ENCODE results near the gene ROBO1.

The ROBO1 gene

DNA sequence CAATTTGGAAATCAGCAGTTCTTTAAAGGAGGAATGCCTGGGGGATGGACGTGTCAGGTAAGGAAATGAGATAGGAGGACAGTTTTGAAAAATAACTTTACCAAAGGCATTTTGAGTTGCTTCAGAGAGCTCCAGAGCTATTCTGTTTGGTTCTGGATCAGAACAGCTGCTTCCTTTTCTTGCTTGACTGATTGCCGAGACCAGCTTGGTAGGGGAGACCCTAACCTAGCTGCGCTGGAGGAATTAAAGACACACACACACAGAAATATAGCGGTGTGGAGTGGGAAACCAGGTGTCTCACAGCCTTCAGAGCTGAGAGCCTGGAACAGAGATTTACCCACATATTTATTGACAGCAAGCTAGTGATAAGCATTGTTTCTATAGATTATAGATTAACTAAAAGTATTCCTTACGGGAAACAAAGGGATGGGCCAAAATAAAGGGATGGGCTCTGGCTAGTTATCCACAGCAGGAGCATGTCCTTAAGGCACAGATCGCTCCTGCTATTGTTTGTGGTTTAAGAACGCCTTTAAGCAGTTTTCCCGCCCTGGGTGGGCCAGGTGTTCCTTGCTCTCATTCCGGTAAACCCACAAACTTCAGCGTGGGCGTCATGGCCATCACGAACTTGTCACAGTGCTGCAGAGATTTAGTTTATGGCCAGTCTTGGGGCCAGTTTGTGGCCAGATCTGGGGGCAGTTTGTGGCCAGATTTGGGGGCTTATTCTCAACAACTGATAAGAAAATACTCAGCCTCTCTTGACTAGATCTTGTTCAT lies 556.0 kb downstream of the ROBO1 start:
- no peaks in the 10 kb centered on the region for H3K27me3 ChIP-seq
- no peaks in the 10 kb centered on the region for H3K9me3 ChIP-seq
- TF ChIP-seq, protein P1, sequence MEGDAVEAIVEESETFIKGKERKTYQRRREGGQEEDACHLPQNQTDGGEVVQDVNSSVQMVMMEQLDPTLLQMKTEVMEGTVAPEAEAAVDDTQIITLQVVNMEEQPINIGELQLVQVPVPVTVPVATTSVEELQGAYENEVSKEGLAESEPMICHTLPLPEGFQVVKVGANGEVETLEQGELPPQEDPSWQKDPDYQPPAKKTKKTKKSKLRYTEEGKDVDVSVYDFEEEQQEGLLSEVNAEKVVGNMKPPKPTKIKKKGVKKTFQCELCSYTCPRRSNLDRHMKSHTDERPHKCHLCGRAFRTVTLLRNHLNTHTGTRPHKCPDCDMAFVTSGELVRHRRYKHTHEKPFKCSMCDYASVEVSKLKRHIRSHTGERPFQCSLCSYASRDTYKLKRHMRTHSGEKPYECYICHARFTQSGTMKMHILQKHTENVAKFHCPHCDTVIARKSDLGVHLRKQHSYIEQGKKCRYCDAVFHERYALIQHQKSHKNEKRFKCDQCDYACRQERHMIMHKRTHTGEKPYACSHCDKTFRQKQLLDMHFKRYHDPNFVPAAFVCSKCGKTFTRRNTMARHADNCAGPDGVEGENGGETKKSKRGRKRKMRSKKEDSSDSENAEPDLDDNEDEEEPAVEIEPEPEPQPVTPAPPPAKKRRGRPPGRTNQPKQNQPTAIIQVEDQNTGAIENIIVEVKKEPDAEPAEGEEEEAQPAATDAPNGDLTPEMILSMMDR (IDR thresholded peaks at IDR 0.05): no peak
- no peak overlapping the region for H3K27ac ChIP-seq
- H3K36me3 ChIP-seq: no peaks in the 10 kb centered on the region
- H3K4me3 ChIP-seq (ENCODE audit: low read depth in 1 of 2, low read length in 1 of 2): no peak overlapping the region
- H3K4me1 ChIP-seq (ENCODE audit: control insufficient read depth in 1 of 2, insufficient read depth in 1 of 2, low read depth in 1 of 2, low read length in 1 of 2): no peaks in the 10 kb centered on the region

DNA sequence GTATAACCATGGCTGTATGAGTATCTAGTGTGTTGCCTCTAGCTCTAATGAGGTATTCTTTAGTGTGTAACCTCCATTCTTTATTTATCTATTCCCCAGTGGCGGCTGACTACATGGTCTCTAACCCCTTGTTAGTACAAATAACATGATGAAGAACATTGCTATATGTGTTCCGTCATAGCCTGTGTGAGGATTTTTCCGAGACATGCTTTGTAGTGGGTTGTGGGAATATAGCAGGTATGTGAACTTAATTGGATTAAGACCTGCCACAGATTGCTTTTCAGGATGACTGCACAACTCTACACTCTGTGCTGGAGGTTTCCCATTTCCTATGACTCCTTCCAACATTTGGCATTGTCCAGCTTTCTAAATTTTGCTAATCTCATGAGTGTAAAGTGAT lies 563.4 kb downstream of the ROBO1 start:
- TF ChIP-seq, protein P1 (IDR thresholded peaks at IDR 0.05): no peak
- Histone ChIP-seq H3K36me3 (no peaks in the 10 kb centered on the region), H3K9me3 (no peaks in the 10 kb centered on the region)

DNA sequence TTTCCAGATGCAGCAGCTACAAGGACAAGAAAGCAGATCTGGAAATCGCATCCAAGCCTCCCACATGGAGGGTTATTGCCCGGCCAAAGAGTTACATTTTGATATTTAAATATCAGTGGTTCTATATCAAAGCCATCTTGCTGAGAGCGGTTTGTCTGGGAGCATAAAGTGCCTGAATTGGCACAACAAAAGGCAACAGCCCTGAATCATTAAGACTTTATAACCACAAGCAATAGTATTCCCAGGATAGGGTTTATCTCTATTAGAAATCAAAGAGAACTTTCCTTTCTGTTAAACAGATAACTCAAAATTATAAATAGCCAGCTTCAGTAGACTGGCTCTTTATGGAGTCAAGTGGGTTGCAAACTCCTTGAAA lies 564.7 kb downstream of the ROBO1 start:
- TF ChIP-seq, protein P1 (IDR thresholded peaks at IDR 0.05): no peak
- no peaks in the 10 kb centered on the region for H3K9me3 ChIP-seq
- no peak overlapping the region for H3K27ac ChIP-seq
- no peaks in the 10 kb centered on the region for H3K27me3 ChIP-seq
- H3K4me1 ChIP-seq (ENCODE audit: control insufficient read depth in 1 of 2, insufficient read depth in 1 of 2, low read depth in 1 of 2, low read length in 1 of 2): no peaks in the 10 kb centered on the region
- H3K36me3 ChIP-seq: no peaks in the 10 kb centered on the region
- H3K4me3 ChIP-seq (ENCODE audit: low read depth in 1 of 2, low read length in 1 of 2): no peak overlapping the region

More for the DNA sequence above, 563.4 kb downstream of the ROBO1 start:
- no peak overlapping the region for H3K27ac ChIP-seq
- no peak overlapping the region for H3K4me3 ChIP-seq (ENCODE audit: low read depth in 1 of 2, low read length in 1 of 2)
- H3K4me1 ChIP-seq (ENCODE audit: control insufficient read depth in 1 of 2, insufficient read depth in 1 of 2, low read depth in 1 of 2, low read length in 1 of 2): no peaks in the 10 kb centered on the region
- no peaks in the 10 kb centered on the region for H3K27me3 ChIP-seq

DNA sequence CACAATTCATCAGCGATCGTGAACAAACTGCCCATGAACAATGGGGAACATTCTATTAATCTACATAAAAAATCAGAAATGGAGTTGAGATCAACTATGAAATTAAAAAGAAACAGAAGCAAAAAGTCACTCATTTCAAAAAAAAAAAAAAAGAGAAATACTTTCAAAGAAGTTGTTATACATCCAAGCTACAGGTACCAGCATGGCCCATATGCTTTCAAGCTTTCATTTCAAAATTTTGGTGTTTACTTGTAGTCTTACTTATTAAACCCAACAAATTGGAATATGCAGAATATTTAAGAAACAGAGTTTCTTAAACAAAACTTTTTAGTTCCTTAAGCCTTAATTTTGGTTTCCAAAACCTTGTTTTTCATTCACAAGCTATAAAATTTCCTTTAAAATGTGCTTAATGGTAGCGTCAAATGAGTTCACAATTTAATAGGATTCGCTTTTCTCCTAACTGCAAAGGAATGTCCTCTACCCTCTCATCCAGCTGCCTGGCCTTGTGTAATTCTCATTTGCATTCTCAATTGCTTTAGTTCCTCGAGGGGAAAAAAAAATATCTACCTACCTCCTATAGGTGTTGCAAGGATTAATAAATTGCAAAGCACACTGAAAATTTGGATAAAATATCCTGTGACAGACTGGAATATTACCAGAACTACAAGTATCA lies 565.2 kb downstream of the ROBO1 start:
- no peaks in the 10 kb centered on the region for H3K36me3 ChIP-seq
- no peaks in the 10 kb centered on the region for H3K9me3 ChIP-seq
- H3K4me3 ChIP-seq (ENCODE audit: low read depth in 1 of 2, low read length in 1 of 2): no peak overlapping the region

DNA sequence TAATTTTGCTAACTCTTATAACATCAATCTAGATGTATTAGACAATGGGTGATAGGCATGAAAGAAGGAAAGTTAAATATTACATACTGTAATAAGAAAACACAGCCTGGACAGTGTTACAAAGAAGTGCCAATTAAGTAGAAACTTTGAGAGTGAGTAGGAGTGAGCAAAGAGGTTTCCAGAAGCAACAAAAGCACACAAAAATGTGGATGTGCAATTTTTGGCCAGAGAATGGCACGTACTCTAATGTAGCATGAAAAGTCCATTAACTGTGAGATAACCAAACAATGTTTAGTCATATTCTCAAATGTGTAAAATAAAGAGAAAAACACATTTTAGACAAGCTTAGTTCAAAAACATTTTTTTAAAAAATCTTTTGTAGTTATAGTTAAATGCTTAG lies 567.3 kb downstream of the ROBO1 start:
- Histone ChIP-seq H3K4me1 (ENCODE audit: control insufficient read depth in 1 of 2, insufficient read depth in 1 of 2, low read depth in 1 of 2, low read length in 1 of 2) (no peaks in the 10 kb centered on the region), H3K27ac (no peak overlapping the region), H3K27me3 (no peaks in the 10 kb centered on the region), H3K36me3 (no peaks in the 10 kb centered on the region), H3K9me3 (no peaks in the 10 kb centered on the region), H3K4me3 (ENCODE audit: low read depth in 1 of 2, low read length in 1 of 2) (no peak overlapping the region)
- TF ChIP-seq, protein P1 (IDR thresholded peaks at IDR 0.05): no peak

More for the DNA sequence above, 565.2 kb downstream of the ROBO1 start:
- no peaks in the 10 kb centered on the region for H3K4me1 ChIP-seq (ENCODE audit: control insufficient read depth in 1 of 2, insufficient read depth in 1 of 2, low read depth in 1 of 2, low read length in 1 of 2)
- TF ChIP-seq, protein P1 (IDR thresholded peaks at IDR 0.05): no peak
- no peaks in the 10 kb centered on the region for H3K27me3 ChIP-seq
- H3K27ac ChIP-seq: no peak overlapping the region
